ENCODE measurements around the gene HYKK.

Gene HYKK

DNA sequence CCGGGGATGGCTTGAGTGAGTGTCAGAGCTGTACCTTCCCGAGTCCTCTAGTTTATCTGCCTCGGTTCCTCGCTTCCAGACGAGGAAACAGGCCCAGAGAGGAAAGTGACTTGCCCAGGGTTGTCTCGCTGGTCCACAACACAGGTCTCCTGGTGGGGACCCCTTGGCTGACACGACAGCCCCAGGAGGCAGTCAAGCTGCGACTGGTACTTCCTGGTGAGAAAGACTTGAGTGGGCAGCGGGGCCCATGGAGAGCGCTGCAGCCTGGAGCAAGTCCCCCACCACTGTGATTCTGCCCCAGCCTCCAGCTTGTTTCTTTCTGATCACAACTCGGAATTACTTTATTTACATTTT, 57.3 kb downstream of the HYKK start:
- Histone ChIP-seq H3K9ac (ENCODE audit: low read length in 2 of 2) (peak overlapping the region in 1 of 2 donors; percentile 17), H3K27me3 (ENCODE audit: control insufficient read depth in 1 of 2, insufficient read depth in 2 of 2, low read length in 2 of 2) (no peaks in the 10 kb centered on the region), H3K4me3 (ENCODE audit: low read length in 2 of 2) (peak overlapping the region; percentile 63 to 77), H3K36me3 (ENCODE audit: control insufficient read depth in 2 of 2, insufficient read depth in 2 of 2, low read length in 2 of 2) (no peaks in the 10 kb centered on the region), H3K27ac (ENCODE audit: low read length) (no peak overlapping the region), H3K4me1 (ENCODE audit: control insufficient read depth, insufficient read depth, low read length) (peaks cover 9% of the 10 kb centered on the region), H3K9me3 (ENCODE audit: control insufficient read depth in 2 of 2, low read length in 2 of 2) (no peaks in the 10 kb centered on the region)

GRCh38 chr15:78565097-78565950, 57.9 kb downstream of the HYKK start, which contains the start of gene CHRNA5:
TSS of gene CHRNA5 (plus strand) at chr15:78565520. CDS start at chr15:78565720, 200 bp downstream.
- peaks cover 9% of the 10 kb centered on the region for H3K4me1 ChIP-seq (ENCODE audit: control insufficient read depth, insufficient read depth, low read length)
- H3K4me3 ChIP-seq (ENCODE audit: low read length in 2 of 2): peak within 1 kb of the TSS; percentile 63 to 77
- H3K9me3 ChIP-seq (ENCODE audit: control insufficient read depth in 2 of 2, low read length in 2 of 2): no peaks in the 10 kb centered on the region
- H3K36me3 ChIP-seq (ENCODE audit: control insufficient read depth in 2 of 2, insufficient read depth in 2 of 2, low read length in 2 of 2): no peaks in the 10 kb centered on the region
- H3K9ac ChIP-seq (ENCODE audit: low read length in 2 of 2): peak within 1 kb of the TSS; percentile 51 to 59
- H3K27ac ChIP-seq (ENCODE audit: low read length): no peak within 1 kb of the TSS
- no peaks in the 10 kb centered on the region for H3K27me3 ChIP-seq (ENCODE audit: control insufficient read depth in 1 of 2, insufficient read depth in 2 of 2, low read length in 2 of 2)

GRCh38 chr15:78565951-78566774, 58.8 kb downstream of the HYKK start:
- no peak overlapping the region for H3K27ac ChIP-seq (ENCODE audit: low read length)
- H3K9ac ChIP-seq (ENCODE audit: low read length in 2 of 2): peak overlapping the region; percentile 51 to 59
- no peaks in the 10 kb centered on the region for H3K36me3 ChIP-seq (ENCODE audit: control insufficient read depth in 2 of 2, insufficient read depth in 2 of 2, low read length in 2 of 2)
- no peaks in the 10 kb centered on the region for H3K27me3 ChIP-seq (ENCODE audit: control insufficient read depth in 1 of 2, insufficient read depth in 2 of 2, low read length in 2 of 2)
- peak overlapping the region; percentile 63 to 77 for H3K4me3 ChIP-seq (ENCODE audit: low read length in 2 of 2)
- no peaks in the 10 kb centered on the region for H3K9me3 ChIP-seq (ENCODE audit: control insufficient read depth in 2 of 2, low read length in 2 of 2)
- H3K4me1 ChIP-seq (ENCODE audit: control insufficient read depth, insufficient read depth, low read length): peaks cover 9% of the 10 kb centered on the region

- H3K9ac ChIP-seq (ENCODE audit: low read length in 2 of 2): no peak overlapping the region
- peaks cover 9% of the 10 kb centered on the region for H3K4me1 ChIP-seq (ENCODE audit: control insufficient read depth, insufficient read depth, low read length)
- no peaks in the 10 kb centered on the region for H3K9me3 ChIP-seq (ENCODE audit: control insufficient read depth in 2 of 2, low read length in 2 of 2)
- H3K27ac ChIP-seq (ENCODE audit: low read length): no peak overlapping the region
- H3K4me3 ChIP-seq (ENCODE audit: low read length in 2 of 2): no peak overlapping the region
- no peaks in the 10 kb centered on the region for H3K27me3 ChIP-seq (ENCODE audit: control insufficient read depth in 1 of 2, insufficient read depth in 2 of 2, low read length in 2 of 2)
- H3K36me3 ChIP-seq (ENCODE audit: control insufficient read depth in 2 of 2, insufficient read depth in 2 of 2, low read length in 2 of 2): no peaks in the 10 kb centered on the region
Measured at GRCh38 chr15:78567531-78567930, 60.2 kb downstream of the HYKK start.

DNA sequence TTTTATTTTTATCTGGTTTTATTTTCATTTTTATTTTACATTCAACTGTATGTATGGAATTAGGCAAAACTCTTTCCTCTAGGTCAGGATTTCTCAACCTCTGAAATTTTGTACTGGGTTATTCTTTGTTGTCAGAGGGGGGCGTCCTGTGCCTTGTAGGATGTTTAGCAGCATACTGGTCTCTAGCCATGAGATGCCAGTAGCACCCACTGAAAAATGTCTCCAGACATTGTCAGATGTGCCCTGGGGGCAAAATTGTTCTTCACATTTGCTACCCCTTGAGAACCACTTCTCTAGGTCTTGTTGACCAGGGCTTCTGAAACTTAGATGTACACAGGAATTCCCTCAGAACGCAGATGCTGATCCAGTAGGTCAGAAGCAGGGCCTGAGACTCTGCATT, 63.3 kb downstream of the HYKK start:
- peaks cover 5% of the 10 kb centered on the region for H3K4me1 ChIP-seq (ENCODE audit: control insufficient read depth, insufficient read depth, low read length)
- H3K9ac ChIP-seq (ENCODE audit: low read length in 2 of 2): no peak overlapping the region
- no peaks in the 10 kb centered on the region for H3K27me3 ChIP-seq (ENCODE audit: control insufficient read depth in 1 of 2, insufficient read depth in 2 of 2, low read length in 2 of 2)
- no peak overlapping the region for H3K4me3 ChIP-seq (ENCODE audit: low read length in 2 of 2)
- H3K27ac ChIP-seq (ENCODE audit: low read length): no peak overlapping the region
- no peaks in the 10 kb centered on the region for H3K36me3 ChIP-seq (ENCODE audit: control insufficient read depth in 2 of 2, insufficient read depth in 2 of 2, low read length in 2 of 2)
- H3K9me3 ChIP-seq (ENCODE audit: control insufficient read depth in 2 of 2, low read length in 2 of 2): no peaks in the 10 kb centered on the region

DNA sequence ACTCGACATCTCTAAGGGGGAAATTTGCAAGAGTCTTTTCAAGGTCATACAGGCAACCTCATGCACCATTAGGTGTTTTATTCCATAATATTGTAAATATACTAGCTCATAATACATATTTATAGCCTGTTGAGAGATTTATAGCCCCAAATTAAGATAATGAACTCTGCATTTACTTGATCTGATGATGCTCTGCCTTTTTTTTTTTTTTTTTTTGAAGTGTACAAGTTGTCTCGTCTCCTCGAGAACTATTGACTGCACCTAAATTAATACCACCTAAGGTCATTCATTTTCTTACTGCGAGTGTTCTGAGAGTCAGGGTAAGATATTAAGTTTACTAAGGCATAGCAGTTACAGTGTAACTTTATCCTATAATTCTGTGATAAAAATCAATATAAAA, 64.0 kb downstream of the HYKK start:
- no peaks in the 10 kb centered on the region for H3K27me3 ChIP-seq (ENCODE audit: control insufficient read depth in 1 of 2, insufficient read depth in 2 of 2, low read length in 2 of 2)
- H3K4me1 ChIP-seq (ENCODE audit: control insufficient read depth, insufficient read depth, low read length): no peaks in the 10 kb centered on the region
- H3K9me3 ChIP-seq (ENCODE audit: control insufficient read depth in 2 of 2, low read length in 2 of 2): no peaks in the 10 kb centered on the region
- H3K4me3 ChIP-seq (ENCODE audit: low read length in 2 of 2): no peak overlapping the region
- no peaks in the 10 kb centered on the region for H3K36me3 ChIP-seq (ENCODE audit: control insufficient read depth in 2 of 2, insufficient read depth in 2 of 2, low read length in 2 of 2)
- H3K9ac ChIP-seq (ENCODE audit: low read length in 2 of 2): no peak overlapping the region
- H3K27ac ChIP-seq (ENCODE audit: low read length): no peak overlapping the region

DNA sequence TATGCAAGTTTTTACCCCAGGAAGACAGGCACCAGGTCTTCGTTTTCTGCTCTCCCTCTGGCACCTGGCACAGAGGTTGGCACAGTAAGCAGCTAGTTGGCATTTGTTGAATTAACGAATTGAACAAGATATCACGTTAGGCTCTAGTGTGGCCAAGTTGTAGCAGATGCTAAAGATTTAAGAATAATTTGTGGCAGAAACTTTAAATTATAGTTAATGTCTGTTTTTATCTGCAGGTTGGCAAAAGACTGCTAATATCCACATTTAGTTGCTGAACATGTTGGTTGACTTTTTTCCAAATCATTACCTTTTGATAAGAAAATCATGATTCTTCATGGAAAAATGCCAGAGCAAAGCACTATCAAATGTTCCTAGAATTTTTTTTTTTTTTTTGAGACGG, 66.0 kb downstream of the HYKK start:
- H3K9me3 ChIP-seq (ENCODE audit: control insufficient read depth in 2 of 2, low read length in 2 of 2): no peaks in the 10 kb centered on the region
- H3K9ac ChIP-seq (ENCODE audit: low read length in 2 of 2): no peak overlapping the region
- no peaks in the 10 kb centered on the region for H3K36me3 ChIP-seq (ENCODE audit: control insufficient read depth in 2 of 2, insufficient read depth in 2 of 2, low read length in 2 of 2)
- H3K27me3 ChIP-seq (ENCODE audit: control insufficient read depth in 1 of 2, insufficient read depth in 2 of 2, low read length in 2 of 2): no peaks in the 10 kb centered on the region
- no peak overlapping the region for H3K4me3 ChIP-seq (ENCODE audit: low read length in 2 of 2)
- H3K4me1 ChIP-seq (ENCODE audit: control insufficient read depth, insufficient read depth, low read length): no peaks in the 10 kb centered on the region
- H3K27ac ChIP-seq (ENCODE audit: low read length): no peak overlapping the region

GRCh38 chr15:78574944-78575343, 67.6 kb downstream of the HYKK start:
- Histone ChIP-seq H3K27ac (ENCODE audit: low read length) (no peak overlapping the region), H3K9ac (ENCODE audit: low read length in 2 of 2) (no peak overlapping the region), H3K4me3 (ENCODE audit: low read length in 2 of 2) (no peak overlapping the region), H3K27me3 (ENCODE audit: control insufficient read depth in 1 of 2, insufficient read depth in 2 of 2, low read length in 2 of 2) (no peaks in the 10 kb centered on the region), H3K9me3 (ENCODE audit: control insufficient read depth in 2 of 2, low read length in 2 of 2) (no peaks in the 10 kb centered on the region), H3K36me3 (ENCODE audit: control insufficient read depth in 2 of 2, insufficient read depth in 2 of 2, low read length in 2 of 2) (no peaks in the 10 kb centered on the region), H3K4me1 (ENCODE audit: control insufficient read depth, insufficient read depth, low read length) (no peaks in the 10 kb centered on the region)
